Measurements from ENCODE around the gene GUCY1B1.

DNA sequence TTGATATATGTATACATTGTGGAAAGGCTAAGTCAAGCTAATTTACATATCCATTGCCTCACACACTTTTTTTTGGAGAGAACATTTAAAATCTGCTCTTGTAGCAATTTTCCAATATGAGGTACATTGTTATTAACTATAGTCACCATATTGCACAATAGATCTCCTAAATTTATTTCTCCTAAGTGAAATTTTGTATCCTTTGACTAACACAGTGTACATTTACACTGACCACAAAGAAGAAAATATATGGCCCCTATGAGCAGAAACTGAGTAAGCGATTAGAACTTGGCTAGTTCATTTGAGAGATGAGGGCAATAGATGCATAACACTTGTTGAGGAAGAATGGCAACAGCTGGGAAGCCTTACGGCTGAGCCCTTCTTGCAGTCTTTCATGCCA, 20.3 kb upstream of the GUCY1B1 start:
- TF ChIP-seq POLR2AphosphoS5 (IDR thresholded peaks at IDR 0.05; ENCODE audit: low read depth, low read length) = no peak
- TF ChIP-seq CTCF (IDR thresholded peaks at IDR 0.05 in 2 of 3, conservative IDR thresholded peaks at IDR 0.05 in 1 of 3; ENCODE audit: borderline replicate concordance in 1 of 3, insufficient read depth in 1 of 3, low read depth in 2 of 3, low read length in 2 of 3) = no peak
- TF ChIP-seq REST (IDR thresholded peaks at IDR 0.05; ENCODE audit: low read depth) = no peak
- TF ChIP-seq ZFX (IDR thresholded peaks at IDR 0.05) = no peak
- TF ChIP-seq EZH2phosphoT487 (IDR thresholded peaks at IDR 0.05; ENCODE audit: borderline replicate concordance) = no peak
- TF ChIP-seq ZNF274 (IDR thresholded peaks at IDR 0.05; ENCODE audit: low read depth, low read length) = no peak
- TF ChIP-seq MAX (IDR thresholded peaks at IDR 0.05) = no peak
- no peak for TF ChIP-seq EZH2 (IDR thresholded peaks at IDR 0.05)
- TF ChIP-seq POLR2A (IDR thresholded peaks at IDR 0.05; ENCODE audit: borderline replicate concordance, extremely low read depth, insufficient read depth, insufficient read length) = no peak
- no peak for TF ChIP-seq SIN3A (IDR thresholded peaks at IDR 0.05; ENCODE audit: low read depth)
- TF ChIP-seq RAD21 (IDR thresholded peaks at IDR 0.05; ENCODE audit: low read depth) = no peak
- no peak for TF ChIP-seq TCF7L2 (IDR thresholded peaks at IDR 0.05; ENCODE audit: borderline replicate concordance, extremely low read depth, insufficient read depth, insufficient read length)
- TF ChIP-seq CEBPB (IDR thresholded peaks at IDR 0.05; ENCODE audit: low read depth) = no peak

Data from HCT116 (cell line).